Measurements from ENCODE around the gene SDR39U1.

The SDR39U1 gene

DNA sequence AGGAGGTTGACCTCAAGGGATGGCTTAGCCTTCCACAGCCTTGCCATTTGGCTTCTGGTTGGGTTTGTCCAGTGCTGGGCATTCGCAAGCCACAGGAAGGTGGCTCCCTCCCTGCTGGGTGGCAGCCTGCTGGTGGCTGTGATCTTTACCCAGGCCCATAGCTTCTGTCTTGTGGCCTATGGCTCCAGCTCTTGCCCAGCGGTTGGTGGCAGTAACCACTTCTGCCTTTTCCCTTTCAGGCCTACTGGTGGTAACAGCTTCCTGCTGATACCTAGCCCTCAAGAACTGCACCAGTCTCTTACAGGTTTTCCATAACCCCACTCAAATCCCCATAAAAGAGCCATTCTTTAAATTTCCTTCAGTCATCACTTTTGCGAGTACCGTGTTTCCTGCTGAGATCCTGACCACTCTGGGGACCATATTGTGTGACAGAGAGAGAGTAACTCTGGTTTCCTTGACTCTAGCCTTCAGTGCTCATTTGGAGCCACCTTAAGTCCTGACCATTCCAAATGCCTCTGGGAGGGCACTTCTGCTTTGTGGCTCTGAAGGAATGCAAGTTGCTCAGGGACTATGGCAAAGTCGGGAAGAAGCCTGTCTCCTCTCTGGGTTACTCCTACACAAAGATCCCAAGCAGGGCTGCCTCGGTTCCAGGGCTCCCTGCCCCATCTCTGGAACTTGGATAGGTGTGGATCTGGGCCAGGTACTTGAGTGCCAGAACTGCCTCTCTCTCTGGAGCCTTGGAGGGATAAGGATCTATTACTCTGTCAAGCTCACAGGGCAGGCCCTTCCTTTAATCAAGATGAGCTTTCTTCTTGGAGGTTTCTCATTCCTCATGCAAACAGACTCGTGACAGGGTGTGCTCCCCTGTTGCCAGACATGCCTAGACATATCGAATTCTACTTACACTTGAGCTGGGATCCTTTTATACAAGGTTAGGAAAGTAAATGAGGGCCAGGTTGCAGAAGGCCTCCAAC, 46.7 kb downstream of the SDR39U1 start:
- Histone ChIP-seq H3K9me2 (replicated peaks; ENCODE audit: insufficient read depth, low read length) (no peaks in the 10 kb centered on the region), H4K20me1 (ENCODE audit: insufficient read depth, low read length) (no peaks in the 10 kb centered on the region), H2AFZ (ENCODE audit: low read length) (no peak overlapping the region), H3K27ac (ENCODE audit: low read length) (no peak overlapping the region), H3K79me2 (ENCODE audit: low read length) (no peaks in the 10 kb centered on the region), H3K36me3 (replicated peaks; ENCODE audit: insufficient read depth, low read length) (no peaks in the 10 kb centered on the region), H3K9me3 (replicated peaks; ENCODE audit: insufficient read depth, low read length) (no peaks in the 10 kb centered on the region), H3F3A (ENCODE audit: insufficient read depth, low read length) (no peaks in the 10 kb centered on the region), H3K4me1 (ENCODE audit: low read length) (no peaks in the 10 kb centered on the region), H3K27me3 (replicated peaks; ENCODE audit: insufficient read depth, low read length) (no peaks in the 10 kb centered on the region), H3K4me3 (ENCODE audit: low read length) (no peak overlapping the region), H3K9ac (ENCODE audit: low read length) (no peak overlapping the region), H3K4me2 (ENCODE audit: low read depth, low read length) (no peak overlapping the region)
- TF ChIP-seq, protein P1, sequence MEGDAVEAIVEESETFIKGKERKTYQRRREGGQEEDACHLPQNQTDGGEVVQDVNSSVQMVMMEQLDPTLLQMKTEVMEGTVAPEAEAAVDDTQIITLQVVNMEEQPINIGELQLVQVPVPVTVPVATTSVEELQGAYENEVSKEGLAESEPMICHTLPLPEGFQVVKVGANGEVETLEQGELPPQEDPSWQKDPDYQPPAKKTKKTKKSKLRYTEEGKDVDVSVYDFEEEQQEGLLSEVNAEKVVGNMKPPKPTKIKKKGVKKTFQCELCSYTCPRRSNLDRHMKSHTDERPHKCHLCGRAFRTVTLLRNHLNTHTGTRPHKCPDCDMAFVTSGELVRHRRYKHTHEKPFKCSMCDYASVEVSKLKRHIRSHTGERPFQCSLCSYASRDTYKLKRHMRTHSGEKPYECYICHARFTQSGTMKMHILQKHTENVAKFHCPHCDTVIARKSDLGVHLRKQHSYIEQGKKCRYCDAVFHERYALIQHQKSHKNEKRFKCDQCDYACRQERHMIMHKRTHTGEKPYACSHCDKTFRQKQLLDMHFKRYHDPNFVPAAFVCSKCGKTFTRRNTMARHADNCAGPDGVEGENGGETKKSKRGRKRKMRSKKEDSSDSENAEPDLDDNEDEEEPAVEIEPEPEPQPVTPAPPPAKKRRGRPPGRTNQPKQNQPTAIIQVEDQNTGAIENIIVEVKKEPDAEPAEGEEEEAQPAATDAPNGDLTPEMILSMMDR (IDR thresholded peaks at IDR 0.05; ENCODE audit: low read length): no peak
- TF ChIP-seq EZH2phosphoT487 (IDR thresholded peaks at IDR 0.05; ENCODE audit: low read length) (no peak), EZH2 (optimal IDR thresholded peaks at IDR 0.05; ENCODE audit: low read depth, low read length) (no peak)
- DNase-seq: no peak

DNA sequence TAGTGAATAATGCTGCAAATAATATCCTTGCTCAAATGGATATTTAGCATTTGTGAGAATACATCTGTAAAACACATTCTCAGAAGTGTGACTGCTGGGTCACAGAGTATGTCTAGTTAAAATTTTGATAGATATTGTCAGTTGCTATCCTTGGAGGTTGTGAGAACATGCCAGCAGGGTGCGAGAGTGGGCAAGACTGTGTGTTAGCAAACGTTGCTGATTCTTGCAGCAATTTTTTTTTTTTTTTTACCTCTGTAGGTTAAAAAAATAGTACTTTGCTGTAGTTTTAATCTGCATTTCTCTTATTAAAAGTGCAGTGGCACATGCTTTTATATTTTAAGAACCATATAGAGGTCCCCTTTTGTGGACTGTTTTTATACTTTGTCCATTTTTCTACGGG, 48.3 kb downstream of the SDR39U1 start:
- Histone ChIP-seq H3K4me1 (ENCODE audit: low read length) (no peaks in the 10 kb centered on the region), H2AFZ (ENCODE audit: low read length) (no peak overlapping the region), H3K4me2 (ENCODE audit: low read depth, low read length) (no peak overlapping the region), H4K20me1 (ENCODE audit: insufficient read depth, low read length) (no peaks in the 10 kb centered on the region), H3F3A (ENCODE audit: insufficient read depth, low read length) (no peaks in the 10 kb centered on the region), H3K9me2 (replicated peaks; ENCODE audit: insufficient read depth, low read length) (no peaks in the 10 kb centered on the region), H3K4me3 (ENCODE audit: low read length) (no peak overlapping the region), H3K27me3 (replicated peaks; ENCODE audit: insufficient read depth, low read length) (no peaks in the 10 kb centered on the region), H3K79me2 (ENCODE audit: low read length) (no peaks in the 10 kb centered on the region), H3K9me3 (replicated peaks; ENCODE audit: insufficient read depth, low read length) (no peaks in the 10 kb centered on the region), H3K9ac (ENCODE audit: low read length) (no peak overlapping the region), H3K27ac (ENCODE audit: low read length) (no peak overlapping the region), H3K36me3 (replicated peaks; ENCODE audit: insufficient read depth, low read length) (no peaks in the 10 kb centered on the region)
- TF ChIP-seq, protein P1 (IDR thresholded peaks at IDR 0.05; ENCODE audit: low read length): no peak
- no peak for TF ChIP-seq EZH2phosphoT487 (IDR thresholded peaks at IDR 0.05; ENCODE audit: low read length)
- no peak for TF ChIP-seq EZH2 (optimal IDR thresholded peaks at IDR 0.05; ENCODE audit: low read depth, low read length)
- DNase-seq: no peak

DNA sequence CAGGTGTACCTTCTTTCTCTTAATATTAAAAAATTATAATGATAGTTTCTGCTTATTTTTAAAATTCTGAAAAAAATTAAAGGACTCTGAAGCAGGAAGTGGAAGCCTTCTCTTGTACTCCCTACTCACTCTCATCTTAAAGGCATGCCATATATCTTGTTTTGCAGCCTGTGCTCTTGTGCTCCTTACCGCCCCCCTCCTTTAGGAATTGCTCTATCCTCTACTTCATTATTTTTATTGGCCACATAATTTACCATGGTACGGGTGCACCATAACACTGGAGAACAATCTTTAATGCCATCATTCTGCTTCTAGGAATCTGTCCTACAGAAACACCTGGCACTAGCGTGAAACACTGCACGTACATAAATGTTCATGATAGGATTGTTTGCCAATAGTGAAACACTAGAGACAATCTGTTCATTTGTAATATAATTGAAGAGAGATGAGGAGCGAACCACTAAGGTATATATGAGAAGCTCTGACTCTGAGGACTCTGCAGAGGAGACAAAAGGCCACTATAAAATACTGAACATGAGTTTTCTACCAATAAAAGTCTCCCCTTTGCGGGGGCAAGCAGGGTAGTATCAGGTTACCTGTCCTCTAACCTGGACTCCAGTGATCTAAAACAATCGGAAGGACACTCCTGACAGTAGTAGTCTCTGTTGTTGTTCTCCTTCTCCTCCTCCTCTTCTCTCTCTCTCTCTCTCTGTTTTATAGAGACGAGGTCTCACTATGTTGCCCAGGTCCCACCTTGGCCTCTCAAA, 50.1 kb downstream of the SDR39U1 start:
- Histone ChIP-seq H2AFZ (ENCODE audit: low read length) (no peak overlapping the region), H3K9me2 (replicated peaks; ENCODE audit: insufficient read depth, low read length) (no peaks in the 10 kb centered on the region), H3K9ac (ENCODE audit: low read length) (no peak overlapping the region), H3K4me3 (ENCODE audit: low read length) (no peak overlapping the region), H3K27me3 (replicated peaks; ENCODE audit: insufficient read depth, low read length) (no peaks in the 10 kb centered on the region), H3K36me3 (replicated peaks; ENCODE audit: insufficient read depth, low read length) (no peaks in the 10 kb centered on the region), H3K27ac (ENCODE audit: low read length) (no peak overlapping the region), H3K4me1 (ENCODE audit: low read length) (no peaks in the 10 kb centered on the region), H3K4me2 (ENCODE audit: low read depth, low read length) (no peak overlapping the region), H3K79me2 (ENCODE audit: low read length) (no peaks in the 10 kb centered on the region), H3K9me3 (replicated peaks; ENCODE audit: insufficient read depth, low read length) (no peaks in the 10 kb centered on the region), H4K20me1 (ENCODE audit: insufficient read depth, low read length) (no peaks in the 10 kb centered on the region), H3F3A (ENCODE audit: insufficient read depth, low read length) (no peaks in the 10 kb centered on the region)
- TF ChIP-seq EZH2phosphoT487 (IDR thresholded peaks at IDR 0.05; ENCODE audit: low read length) (no peak), EZH2 (optimal IDR thresholded peaks at IDR 0.05; ENCODE audit: low read depth, low read length) (no peak)
- TF ChIP-seq, protein P1 (IDR thresholded peaks at IDR 0.05; ENCODE audit: low read length): no peak
- no peak for DNase-seq
